ENCODE data around the gene CTXND1.

- TF ChIP-seq CTCF (IDR thresholded peaks at IDR 0.05) = no peak
- no peak for TF ChIP-seq POLR2A (IDR thresholded peaks at IDR 0.05)
These were observed 83.6 kb downstream of the CTXND1 start for GRCh38 chr15:80168421-80168820.
